Large intestine (tissue), 3 donors: ENCODE results near the gene LRRK1. TPM values are rescaled to one million over a fixed set of nuclear protein-coding genes. Genes with fewer than 3 reads are reported as not detected.

Experiments
- DNase-seq, 2 donors: peaks; one replicate each; pipeline versions ENCODE4 v3.0.0 to v3.0.0-alpha.2; 2013
- H3K27ac ChIP-seq: one replicate; pipeline ENCODE4 v1.5.1; 2013; ENCODE audit warnings: low read length
- H3K27me3 ChIP-seq: 2 replicates; pipeline ENCODE4 v1.6.1; 2013; ENCODE audit warnings: low read length; ENCODE audit not compliant: control insufficient read depth, insufficient read depth
- H3K36me3 ChIP-seq: 2 replicates; pipeline ENCODE4 v1.6.1; 2013; ENCODE audit warnings: low read length; ENCODE audit not compliant: control insufficient read depth, insufficient read depth
- H3K4me1 ChIP-seq: one replicate; pipeline ENCODE4 v1.6.1; 2013; ENCODE audit warnings: low read length; ENCODE audit not compliant: control insufficient read depth, insufficient read depth
- H3K4me3 ChIP-seq: one replicate; pipeline ENCODE4 v1.5.1; 2013; ENCODE audit warnings: low read length
- H3K9me3 ChIP-seq: one replicate; pipeline ENCODE4 v1.6.1; 2013; ENCODE audit warnings: mild to moderate bottlenecking, low read depth, low read length, moderate library complexity; ENCODE audit not compliant: control insufficient read depth
- WGBS: methylation state at CpG from one replicate; pipeline ENCODE4 v1.1.5; 2013; ENCODE audit warnings: low lambda C conversion rate; ENCODE audit not compliant: insufficient coverage; 5-methylcytosine and 5-hydroxymethylcytosine counted together
- polyA plus RNA-seq: library from polyadenylated mRNA; unstranded; fragments of 120-200 nt; gene quantifications from one replicate; pipeline ENCODE4 v1.2.1, GENCODE V29; 2013

LRRK1 gene
- polyA plus RNA-seq, 1 donor, result 4.2 TPM

GRCh38 chr15:100948430-100948762, 29.2 kb downstream of the LRRK1 start:
- Histone ChIP-seq H3K27me3 (no peaks in the 10 kb centered on the region), H3K36me3 (no peaks in the 10 kb centered on the region), H3K4me3 (no peak overlapping the region), H3K9me3 (no peaks in the 10 kb centered on the region), H3K27ac (no peak overlapping the region), H3K4me1 (no peaks in the 10 kb centered on the region)
- DNase-seq, result no peak
- 83% methylated on average over 2 of the region's 3 CpGs for WGBS

DNA sequence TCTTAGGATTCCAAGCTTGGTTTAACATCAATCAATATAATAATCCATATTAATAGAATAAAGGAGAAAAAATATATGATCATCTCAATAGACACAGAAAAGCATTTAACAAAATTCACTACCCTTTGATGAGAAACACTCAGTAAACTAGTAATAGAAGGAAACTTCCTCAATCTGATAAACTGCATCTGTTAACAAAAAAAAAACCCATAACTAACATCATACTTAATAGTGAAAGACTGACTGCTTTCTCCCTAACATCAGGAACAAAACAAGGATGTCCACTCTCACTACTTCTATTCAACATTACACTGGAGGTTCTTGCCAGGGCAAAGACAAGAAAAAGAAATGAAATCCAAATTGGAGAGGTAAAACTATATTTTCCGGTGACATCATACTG, 30.5 kb downstream of the LRRK1 start:
- 50% methylated on average over 1 of the region's 1 CpG for WGBS
- H3K9me3 ChIP-seq, result no peaks in the 10 kb centered on the region
- H3K27me3 ChIP-seq, result no peaks in the 10 kb centered on the region
- H3K4me1 ChIP-seq, result no peaks in the 10 kb centered on the region
- no peak overlapping the region for H3K4me3 ChIP-seq
- no peak for DNase-seq
- H3K27ac ChIP-seq, result no peak overlapping the region
- no peaks in the 10 kb centered on the region for H3K36me3 ChIP-seq

DNA sequence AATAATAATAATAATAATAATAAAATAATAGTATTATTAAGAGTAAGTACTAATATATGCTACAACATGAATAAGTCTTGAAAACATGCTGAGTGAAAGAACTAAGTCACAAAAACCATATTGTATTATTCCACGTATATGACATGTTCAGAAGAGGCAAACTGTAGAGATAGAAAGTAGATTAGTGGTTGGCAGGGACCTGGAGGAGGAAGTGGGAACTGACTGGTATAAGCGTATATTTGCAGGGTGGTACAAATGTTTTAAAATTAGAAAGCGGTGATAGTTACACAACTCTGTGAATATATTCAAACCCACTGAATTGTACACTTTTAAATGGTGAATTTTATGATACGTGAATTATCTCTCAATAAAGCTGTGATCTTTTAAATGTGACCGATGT, 32.8 kb downstream of the LRRK1 start:
- Histone ChIP-seq H3K4me1 (no peaks in the 10 kb centered on the region), H3K9me3 (no peaks in the 10 kb centered on the region), H3K4me3 (no peak overlapping the region), H3K27me3 (no peaks in the 10 kb centered on the region), H3K36me3 (no peaks in the 10 kb centered on the region), H3K27ac (no peak overlapping the region)
- no peak for DNase-seq
- WGBS, result 90% methylated on average over 5 of the region's 5 CpGs

DNA sequence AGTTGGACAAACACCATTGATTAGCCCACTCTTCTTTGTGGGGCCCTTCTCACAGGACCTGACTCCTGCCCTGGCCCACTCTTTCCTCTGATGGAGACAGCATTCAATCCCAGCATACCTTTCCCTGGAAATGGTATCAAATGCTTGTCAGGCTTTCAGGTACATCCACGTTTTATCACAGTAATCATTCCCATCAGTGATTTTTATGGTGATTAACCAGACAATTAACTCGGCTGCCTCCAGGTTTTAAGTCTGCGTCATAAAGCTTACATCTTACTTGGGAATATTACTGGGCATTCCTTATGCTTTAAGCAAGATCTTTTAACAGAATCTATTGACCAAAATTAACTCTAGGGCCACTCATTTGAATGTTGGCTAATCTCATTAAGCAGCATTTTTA, 33.4 kb downstream of the LRRK1 start:
- Histone ChIP-seq H3K4me3 (no peak overlapping the region), H3K27me3 (no peaks in the 10 kb centered on the region), H3K9me3 (no peaks in the 10 kb centered on the region), H3K36me3 (no peaks in the 10 kb centered on the region), H3K27ac (no peak overlapping the region), H3K4me1 (no peaks in the 10 kb centered on the region)
- no peak for DNase-seq
- 80% methylated on average over 1 of the region's 3 CpGs for WGBS

DNA sequence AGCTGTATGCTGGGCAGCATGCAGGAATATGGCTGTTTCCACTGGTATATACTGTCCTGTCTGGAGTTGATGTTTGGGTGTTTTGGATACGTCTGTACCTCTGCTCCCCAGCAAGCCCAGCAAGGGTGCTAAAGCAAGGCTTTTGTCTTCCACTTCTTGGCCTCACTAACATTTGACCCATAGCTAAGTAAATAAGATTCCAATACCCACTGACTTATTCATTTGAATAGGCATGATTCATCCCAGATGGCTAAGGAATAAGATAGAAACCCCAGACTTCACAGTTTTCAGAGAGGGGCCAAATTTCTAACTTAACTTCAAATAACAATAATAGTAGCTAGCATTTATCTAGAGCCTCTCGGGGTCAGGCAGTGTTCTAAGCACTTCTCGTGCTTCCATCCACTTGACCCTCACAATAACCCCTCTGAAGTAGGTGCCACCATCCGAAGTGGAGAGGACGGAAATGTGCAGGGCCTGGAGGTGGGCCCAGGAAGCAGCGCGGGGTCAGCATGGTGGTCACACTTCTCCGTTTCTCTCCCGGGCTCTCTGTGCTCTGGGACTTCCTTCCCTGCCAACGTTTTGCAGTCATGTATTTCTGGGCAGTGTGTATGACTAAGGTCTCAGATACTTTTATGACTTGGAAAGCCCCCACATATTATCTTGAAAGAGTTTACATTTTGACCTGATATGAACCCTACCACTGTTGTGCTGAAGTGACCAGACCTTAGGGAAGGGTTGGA, 39.3 kb downstream of the LRRK1 start:
- WGBS, result 80% methylated on average over 3 of the region's 10 CpGs
- DNase-seq, result no peak
- Histone ChIP-seq H3K4me1 (no peaks in the 10 kb centered on the region), H3K4me3 (no peak overlapping the region), H3K27me3 (no peaks in the 10 kb centered on the region), H3K36me3 (no peaks in the 10 kb centered on the region), H3K9me3 (no peaks in the 10 kb centered on the region), H3K27ac (no peak overlapping the region)

GRCh38 chr15:100959066-100960050, 40.2 kb downstream of the LRRK1 start:
- no peaks in the 10 kb centered on the region for H3K27me3 ChIP-seq
- H3K4me3 ChIP-seq, result no peak overlapping the region
- no peaks in the 10 kb centered on the region for H3K9me3 ChIP-seq
- H3K36me3 ChIP-seq, result no peaks in the 10 kb centered on the region
- DNase-seq, result no peak
- WGBS, result 100% methylated on average over 1 of the region's 14 CpGs
- no peak overlapping the region for H3K27ac ChIP-seq
- H3K4me1 ChIP-seq, result no peaks in the 10 kb centered on the region

- Histone ChIP-seq H3K36me3 (no peaks in the 10 kb centered on the region), H3K4me1 (no peaks in the 10 kb centered on the region), H3K27me3 (peaks cover 8% of the 10 kb centered on the region), H3K4me3 (no peak overlapping the region), H3K9me3 (no peaks in the 10 kb centered on the region), H3K27ac (no peak overlapping the region)
- peak in 1 of 2 donors; percentile 60 for DNase-seq
- WGBS, result no CpG with 5 or more reads among the region's 4 CpGs
Observed at GRCh38 chr15:100966997-100967396, 47.8 kb downstream of the LRRK1 start.

GRCh38 chr15:100968050-100968966, 49.2 kb downstream of the LRRK1 start:
- H3K4me1 ChIP-seq, result no peaks in the 10 kb centered on the region
- H3K9me3 ChIP-seq, result no peaks in the 10 kb centered on the region
- WGBS, result 80% methylated on average over 2 of the region's 3 CpGs

DNA sequence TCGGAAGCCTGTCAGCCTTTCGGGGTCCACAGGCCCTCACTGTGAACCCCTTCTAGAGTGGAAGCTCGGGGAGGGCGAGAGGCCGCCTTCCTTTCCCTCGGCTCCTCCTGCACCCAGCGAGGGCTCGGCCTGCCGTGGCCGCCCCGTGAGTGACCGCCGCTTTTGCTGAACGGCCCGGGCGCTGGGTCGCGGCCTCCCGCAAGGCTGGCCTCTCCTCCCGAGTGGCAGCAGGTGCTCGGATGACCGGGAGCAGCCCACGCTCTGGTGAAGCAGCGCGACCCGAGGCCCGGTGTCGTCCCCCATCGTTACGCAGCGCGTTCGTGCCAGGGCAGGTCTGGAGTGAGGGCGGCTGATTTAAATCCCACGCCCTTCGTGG, 53.8 kb downstream of the LRRK1 start:
- Histone ChIP-seq H3K9me3 (no peaks in the 10 kb centered on the region), H3K4me3 (peak overlapping the region; percentile 18), H3K36me3 (no peaks in the 10 kb centered on the region), H3K27me3 (peaks cover 42% of the 10 kb centered on the region), H3K4me1 (no peaks in the 10 kb centered on the region), H3K27ac (no peak overlapping the region)
- WGBS, result no CpG with 5 or more reads among the region's 36 CpGs
- no peak for DNase-seq

More at GRCh38 chr15:100968050-100968966, 49.2 kb downstream of the LRRK1 start:
- peaks cover 18% of the 10 kb centered on the region for H3K27me3 ChIP-seq
- no peak overlapping the region for H3K27ac ChIP-seq
- no peak for DNase-seq
- H3K4me3 ChIP-seq, result no peak overlapping the region
- no peaks in the 10 kb centered on the region for H3K36me3 ChIP-seq
